Measurements from ENCODE around the gene TSSK2.

Gene TSSK2

DNA sequence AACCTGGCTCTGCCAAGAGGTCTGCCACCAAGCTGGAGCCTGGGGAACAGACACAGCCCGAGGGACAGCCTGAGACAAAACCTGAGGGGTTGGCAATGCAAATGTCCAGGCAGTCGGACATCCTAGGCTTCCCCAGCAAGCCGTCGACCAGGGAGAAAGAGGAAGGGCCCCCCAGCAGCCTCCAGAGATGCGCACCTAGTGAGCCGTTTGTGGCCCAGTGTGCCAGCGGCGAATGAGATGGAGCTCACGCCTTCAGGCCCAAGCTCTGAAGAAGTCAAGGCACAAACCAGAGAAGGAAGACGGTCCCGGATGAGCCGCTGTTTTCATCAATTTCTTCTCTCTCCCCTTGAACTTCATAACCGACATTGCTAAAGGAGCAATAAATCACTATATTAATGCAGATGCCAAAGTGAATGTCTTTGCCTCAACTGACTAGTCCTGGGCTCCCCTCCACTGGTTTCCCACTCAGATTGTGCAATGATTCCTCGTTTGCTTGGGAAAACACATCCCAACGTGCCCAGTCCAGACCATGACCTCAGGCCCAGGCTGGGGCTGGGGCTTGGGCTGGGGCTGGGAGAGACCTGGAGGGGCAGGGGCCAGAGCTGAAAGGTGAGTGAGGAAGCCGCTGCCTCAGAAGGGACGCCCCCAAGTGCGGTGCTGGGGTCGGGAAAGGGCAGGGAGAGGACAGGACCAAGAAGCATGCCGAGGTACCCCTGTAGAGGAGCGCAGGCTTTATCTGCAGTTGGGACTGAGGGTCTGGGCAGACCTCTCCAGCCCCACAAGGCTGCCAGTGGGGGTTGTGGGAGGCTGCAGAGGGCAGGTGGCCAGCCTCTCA, 5.4 kb upstream of the TSSK2 start:
- no peak for DNase-seq

DNA sequence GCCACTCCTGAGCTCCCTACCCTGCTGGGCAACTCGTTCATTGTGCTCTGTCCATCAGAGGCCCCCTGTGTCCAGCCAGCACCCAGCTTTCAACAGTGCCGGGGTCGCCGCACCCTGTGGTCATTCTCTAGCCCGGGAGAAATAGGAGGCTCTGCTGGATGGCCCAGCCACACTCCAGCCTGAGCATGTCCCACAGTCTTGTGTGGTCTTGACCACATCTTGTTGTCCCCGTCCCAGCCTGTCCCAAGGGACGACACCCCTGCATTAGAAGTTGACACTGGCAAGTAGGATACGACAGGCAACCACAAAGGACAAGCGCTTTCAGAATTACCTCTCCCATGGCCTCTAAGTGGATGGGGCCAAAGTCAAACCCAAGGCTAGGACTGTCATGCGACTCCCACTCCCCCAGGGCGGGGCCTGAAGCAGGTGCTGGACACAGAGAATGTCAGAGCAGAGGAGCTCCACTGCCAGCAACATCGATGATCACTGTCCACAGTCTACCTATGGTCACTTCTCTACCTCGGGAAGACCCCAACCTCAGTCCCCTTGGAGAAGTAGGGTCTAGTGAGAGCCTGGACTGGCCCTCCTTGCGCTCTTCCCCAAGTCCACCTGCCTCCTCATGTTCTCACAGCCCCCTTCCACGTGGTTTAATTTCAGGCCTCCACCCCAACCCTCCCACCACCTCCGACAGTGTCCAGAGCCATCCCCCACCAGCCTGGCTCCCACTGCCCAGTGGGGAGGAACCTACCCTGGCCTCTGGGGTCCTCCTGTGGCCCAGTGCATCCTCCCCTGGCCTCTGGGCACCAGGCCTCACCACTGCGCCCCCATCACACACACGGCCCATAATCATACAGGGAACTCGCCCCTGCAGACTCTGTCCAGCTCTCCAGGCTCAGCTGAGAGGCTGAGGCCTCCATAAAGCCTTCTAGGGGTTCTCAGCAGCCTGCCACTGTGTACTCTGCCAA, 4.5 kb upstream of the TSSK2 start:
- DNase-seq = no peak

DNA sequence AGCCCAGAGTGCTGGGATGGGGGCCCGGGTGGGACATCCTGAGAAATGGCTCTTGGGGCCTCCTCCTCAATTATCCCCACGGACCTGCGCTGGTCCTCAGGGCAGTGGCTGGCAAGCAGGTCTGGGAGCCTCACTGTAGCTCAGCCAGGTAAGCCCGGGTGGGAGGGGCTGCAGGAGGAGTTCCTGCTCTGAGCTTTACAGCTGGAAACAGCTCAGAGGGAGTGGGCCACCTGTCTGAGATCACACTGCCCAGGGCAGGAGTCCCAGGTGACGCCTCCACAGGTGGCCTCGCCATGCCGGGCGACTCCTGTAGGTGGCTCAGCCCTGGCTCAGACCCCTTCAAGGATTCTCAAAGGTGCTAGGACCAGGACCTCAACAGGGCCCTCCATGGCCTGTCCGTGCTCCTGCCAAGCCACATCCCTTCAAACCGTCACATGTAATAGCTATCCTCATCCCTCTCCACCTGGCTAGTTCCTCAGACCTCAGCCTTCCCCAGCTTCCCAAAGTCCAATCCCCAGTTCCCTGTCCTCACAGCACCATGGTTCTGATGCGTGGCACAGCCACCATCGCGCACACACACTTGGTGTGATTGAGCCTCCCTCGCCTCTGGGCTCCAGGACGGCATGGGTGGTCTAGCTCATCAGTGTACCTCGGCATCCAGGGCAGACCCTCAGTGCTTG, 3.6 kb upstream of the TSSK2 start:
- no peak for DNase-seq

DNA sequence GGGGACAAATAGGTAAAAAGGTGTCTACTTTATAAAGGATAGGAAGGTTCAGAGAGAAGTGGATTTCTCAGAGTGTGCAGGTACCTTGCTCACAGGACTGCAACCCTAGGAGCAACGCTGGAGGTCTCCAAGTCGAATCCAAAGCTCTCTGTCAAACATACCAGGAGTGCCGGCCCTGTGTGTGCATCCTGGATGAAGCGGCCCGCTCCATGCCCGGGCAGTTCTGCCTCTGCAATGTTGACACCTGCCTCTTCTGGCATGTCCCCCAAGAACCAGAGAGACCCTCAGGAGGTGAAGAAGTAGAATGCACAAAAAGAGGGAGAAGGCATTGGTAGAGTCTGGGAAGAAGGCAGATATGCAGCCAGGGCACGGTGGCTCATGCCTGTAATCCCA, 3.1 kb upstream of the TSSK2 start:
- DNase-seq = no peak

DNA sequence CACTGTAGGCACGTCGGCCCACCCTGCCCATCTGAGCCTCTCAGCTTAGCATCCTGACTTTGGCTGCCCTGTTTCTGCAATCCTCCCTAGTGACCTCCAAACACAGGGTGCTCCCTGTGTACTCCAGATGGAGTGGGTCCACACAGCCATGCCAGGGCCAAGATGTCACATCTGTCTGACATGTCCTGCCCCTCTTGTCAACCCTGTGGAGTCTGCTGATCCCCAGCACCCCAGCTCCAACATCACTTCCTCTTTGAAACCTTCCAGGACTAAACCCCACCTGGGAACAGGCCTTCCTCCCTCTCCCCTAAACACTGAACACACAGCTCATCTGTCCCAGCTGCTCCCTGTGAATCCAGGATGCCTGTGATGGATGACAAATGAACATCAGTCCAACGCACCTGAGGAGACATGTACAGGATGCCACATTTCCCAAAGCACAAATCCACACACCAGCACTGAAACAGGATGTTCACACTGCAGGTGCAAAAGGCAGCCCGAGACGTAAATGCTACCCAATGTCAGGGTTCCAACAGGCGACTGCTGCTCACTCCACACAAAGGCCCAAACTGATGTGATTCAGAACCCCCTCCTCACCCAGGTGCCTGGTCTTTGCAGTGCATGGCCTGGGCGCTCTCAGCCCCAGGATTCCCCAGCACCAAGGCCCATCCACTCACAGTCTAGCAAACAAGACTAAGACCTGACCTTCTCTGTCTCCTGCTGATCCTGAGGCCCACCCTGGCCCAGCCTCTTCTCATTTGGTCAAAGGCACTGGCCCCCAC, 2.0 kb upstream of the TSSK2 start:
- no peak for DNase-seq

DNA sequence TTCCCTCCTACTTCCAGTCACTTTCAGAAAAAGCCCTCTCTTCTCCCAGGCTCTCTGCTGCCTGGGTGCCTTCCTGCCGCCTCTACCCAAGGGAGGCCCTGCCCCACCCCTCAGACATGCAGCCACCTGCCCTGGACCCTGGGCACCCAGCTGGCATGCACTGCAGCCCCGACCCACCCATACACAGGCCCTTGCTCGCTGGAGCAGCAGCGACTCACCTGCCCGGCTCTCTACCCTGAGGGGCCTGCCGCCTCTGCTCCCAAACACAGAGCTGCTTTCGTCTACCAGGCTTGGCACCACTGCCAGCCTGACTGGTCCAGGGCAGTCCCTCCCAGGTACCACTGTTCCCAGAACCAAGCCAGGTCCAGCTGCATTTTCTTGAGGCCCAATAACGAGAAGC, 1.2 kb upstream of the TSSK2 start:
- no peak for DNase-seq

DNA sequence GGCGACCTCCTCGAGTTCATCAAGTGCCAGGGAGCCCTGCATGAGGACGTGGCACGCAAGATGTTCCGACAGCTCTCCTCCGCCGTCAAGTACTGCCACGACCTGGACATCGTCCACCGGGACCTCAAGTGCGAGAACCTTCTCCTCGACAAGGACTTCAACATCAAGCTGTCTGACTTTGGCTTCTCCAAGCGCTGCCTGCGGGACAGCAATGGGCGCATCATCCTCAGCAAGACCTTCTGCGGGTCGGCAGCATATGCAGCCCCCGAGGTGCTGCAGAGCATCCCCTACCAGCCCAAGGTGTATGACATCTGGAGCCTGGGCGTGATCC, 542 bp downstream of the TSSK2 start:
- DNase-seq = no peak

DNA sequence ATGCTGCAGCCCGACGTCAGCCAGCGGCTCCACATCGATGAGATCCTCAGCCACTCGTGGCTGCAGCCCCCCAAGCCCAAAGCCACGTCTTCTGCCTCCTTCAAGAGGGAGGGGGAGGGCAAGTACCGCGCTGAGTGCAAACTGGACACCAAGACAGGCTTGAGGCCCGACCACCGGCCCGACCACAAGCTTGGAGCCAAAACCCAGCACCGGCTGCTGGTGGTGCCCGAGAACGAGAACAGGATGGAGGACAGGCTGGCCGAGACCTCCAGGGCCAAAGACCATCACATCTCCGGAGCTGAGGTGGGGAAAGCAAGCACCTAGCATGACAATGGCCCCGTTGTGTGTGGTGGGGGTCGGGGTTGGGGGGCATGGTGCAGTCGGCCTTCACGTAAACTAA, 1.0 kb downstream of the TSSK2 start:
- DNase-seq = no peak

DNA sequence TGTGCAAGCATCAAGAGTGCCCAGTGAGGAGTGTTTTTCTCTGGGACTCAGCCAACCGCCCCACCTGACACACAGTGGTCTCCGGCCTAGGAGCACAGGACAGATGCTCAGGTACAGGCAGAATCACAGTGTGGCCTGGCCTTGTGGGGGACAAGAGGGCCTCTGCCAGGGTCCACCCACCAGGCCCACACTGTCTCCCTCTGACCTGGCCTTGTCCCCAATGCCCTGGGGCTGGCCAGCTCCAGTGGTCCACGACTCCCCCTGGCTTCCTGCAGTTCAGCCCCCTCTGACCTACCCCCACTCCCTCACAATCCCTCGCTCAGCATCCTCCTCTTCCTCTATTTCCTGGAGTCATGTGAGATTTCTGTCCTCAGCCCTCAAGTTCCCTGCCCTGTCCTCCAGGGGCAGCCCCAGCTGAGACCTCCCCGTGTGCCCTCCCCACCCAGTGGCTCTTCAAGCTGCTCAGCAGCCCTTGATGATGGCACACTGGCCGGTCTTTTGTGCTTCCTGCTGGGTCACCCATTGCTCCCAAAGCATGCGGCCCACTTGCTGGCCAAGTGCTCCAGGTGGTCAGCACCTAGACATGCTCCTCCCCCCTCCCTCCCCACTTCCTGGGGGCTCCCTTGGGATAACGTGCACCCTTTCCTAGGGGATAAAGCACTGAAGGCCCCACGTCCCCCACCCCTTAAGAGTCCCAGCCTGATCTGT, 1.7 kb downstream of the TSSK2 start:
- no peak for DNase-seq

DNA sequence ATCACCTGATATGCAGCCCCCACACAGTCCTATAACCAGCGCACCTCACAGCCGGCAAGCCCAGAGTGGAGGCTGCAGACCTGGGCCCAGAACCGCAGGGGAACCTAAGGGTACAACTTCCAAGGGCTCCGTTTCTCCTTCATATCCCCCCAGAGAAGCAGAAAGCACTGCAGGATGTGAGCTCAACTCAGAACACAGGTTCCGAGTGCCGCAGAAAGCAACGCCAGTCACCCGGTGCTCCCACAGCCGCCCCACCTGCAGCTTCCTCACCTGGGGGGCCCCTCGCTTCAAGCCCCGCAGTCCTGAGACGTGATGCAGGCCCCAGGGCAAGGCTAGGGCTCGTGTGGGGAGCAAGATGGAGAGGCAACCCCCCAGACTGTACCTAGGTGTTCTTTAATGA, 2.5 kb downstream of the TSSK2 start:
- DNase-seq = no peak

DNA sequence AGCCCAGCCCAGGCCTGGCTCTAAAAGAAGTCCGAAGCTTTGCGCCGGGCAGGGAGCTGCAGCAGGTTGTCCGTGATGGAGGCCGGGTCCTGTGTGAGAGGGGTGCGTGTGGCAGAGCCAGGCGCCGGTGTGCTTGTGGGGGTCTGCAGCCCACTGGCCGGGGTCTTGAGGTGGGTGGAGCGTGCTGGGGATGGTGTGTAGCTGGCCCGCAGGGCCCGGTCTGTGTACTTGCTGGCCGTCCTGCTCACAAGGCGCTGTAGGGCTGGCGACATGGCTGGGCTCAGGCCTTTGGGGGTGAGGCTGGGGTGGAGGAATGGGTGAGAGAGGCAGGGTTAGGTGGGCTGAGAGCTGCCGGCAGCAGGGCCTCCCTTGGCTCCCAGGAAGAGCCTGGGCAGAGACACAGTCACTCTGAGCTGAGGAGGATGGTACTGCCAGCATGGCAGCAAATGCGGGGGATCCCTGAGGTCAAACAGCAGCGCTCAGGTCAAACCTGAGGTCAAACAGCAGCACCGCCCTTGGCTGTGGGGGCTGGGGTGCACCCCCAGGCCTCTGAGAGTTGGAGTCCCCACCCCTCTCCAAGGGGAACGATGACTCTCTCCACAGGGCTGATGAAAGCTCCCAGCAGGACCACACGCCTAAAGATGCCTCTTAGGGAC, 3.2 kb downstream of the TSSK2 start:
- no peak for DNase-seq

DNA sequence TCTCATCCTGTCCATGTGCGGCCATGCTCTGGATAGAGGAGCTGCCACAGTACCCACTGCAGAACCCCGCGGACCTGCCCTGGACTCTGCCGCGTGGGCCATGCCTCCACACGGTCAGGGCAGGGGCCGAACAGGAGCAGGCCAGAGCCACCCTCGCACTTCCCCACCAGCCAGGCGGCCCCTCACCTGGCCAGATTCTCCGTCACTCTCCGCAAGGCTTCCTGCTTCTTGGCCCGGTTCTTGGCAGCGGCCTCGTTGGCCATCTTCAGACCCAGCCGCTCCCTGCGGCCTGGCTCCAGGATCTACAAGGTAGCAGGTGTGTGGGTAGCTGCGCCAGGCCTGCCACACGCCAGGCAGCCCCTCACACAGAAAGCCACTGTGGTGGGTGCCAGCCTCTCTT, 3.8 kb downstream of the TSSK2 start:
- DNase-seq = no peak

DNA sequence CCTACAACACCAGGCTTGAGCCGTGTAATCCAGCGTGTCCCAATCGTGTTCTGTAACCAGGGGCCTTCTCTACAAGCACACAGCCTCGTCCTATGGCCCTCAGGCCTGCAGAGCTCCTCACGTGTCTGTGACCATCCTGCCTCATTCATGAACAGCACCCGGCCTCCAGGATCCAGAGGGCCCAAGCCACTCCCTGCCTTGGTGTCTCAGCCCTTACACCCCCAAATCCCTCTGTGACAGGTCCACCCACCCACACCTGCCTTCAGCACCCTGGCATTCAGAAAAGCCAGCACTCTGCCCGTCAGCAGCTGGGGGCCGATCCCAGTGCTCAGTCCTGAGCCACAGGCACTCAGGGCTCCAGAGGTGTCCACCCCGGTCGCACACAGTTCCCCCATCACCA, 5.8 kb downstream of the TSSK2 start:
- DNase-seq = no peak

DNA sequence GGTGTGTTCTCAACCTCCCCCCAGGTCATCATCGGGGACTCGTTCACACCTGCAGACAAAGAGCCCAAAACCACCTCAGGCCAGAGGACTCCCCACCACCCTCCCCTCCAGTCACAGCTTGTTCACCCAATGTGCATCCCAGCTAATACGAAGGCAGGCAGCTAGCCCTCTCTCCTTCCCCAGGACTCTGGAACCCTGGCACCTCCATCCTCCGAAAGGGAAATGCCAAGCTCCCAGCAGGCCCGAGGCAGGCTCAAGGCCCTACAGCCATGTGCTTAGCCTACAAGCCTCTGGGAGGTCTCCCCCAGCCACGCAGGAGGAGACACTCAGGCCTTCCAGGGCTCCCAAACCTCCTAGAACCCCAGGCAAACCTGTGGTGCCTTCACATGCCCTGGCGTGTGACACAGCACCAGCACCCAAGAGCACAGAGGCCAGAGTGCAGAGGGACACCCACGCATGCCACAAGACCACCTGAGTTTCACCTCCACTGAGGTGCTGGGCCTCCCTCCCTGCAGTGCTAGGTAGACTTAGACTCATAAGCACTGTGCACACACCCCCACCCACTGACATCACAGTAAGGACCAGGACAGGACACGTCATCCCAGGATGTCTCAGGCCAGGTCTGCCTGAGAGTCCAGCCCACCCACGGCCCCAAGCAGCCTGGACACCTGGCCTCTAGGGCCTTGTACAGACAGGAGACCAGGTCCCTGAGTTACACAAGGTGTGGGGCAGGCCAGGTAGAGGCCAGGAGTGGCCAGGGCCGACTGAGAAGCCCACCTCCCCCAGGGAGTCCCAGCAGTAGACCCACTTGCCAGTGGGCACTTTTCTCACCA, 6.5 kb downstream of the TSSK2 start:
- no peak for DNase-seq

DNA sequence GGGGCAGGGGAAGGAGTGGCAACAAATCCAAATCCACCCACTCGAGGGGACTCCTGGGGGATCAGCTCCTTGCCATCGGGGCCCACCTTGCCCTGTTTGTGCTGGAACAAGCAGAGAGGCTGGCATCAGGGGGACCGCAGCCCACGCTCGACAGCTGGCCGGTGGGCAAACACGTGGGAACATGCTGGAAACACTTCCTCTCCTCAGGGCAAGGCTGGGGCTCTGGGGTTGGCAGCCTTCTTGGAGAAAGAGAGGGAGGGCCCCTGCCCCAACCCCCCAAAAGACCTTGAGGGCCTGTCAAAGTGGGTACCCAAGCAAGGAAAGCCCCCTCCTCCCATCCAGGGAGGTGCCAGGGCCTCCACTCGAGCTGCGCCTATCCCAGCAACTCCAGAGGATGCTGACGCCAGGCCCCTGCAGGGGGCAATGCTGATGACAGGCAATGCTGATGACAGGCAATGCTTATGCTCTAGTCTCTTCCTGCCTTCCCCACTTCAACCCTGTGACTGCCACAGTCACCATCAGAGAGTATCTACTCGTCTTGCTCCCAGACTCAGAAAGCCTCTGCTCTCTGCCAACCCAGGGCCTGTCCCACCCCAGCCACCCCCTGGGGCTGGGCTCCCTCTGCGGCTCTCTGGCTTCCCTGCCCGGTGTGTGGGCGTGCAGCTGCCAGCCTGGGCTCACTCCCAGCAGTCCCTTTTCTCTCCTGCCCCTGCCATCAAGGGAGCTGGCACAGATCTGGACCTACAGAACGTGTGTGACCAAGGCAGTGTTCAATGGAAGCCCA, 7.3 kb downstream of the TSSK2 start:
- no peak for DNase-seq

DNA sequence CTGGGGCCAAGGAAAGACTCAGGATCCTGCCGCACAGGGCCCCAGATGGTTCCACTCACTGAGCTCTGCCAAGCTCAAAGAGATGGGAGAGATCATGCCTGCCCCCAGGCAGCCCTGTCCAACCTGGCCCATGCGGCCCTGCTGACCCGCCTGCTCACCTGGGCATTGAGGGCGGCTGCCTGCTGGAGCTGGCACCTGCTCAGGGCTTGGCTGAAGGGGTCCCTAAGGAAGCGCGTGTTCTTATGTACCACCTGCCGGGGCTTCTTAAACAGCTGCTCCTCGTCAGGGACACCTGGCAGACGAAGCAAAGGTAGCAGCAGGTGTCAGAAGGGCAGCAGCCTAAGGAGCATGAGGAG, 7.9 kb downstream of the TSSK2 start:
- no peak for DNase-seq

DNA sequence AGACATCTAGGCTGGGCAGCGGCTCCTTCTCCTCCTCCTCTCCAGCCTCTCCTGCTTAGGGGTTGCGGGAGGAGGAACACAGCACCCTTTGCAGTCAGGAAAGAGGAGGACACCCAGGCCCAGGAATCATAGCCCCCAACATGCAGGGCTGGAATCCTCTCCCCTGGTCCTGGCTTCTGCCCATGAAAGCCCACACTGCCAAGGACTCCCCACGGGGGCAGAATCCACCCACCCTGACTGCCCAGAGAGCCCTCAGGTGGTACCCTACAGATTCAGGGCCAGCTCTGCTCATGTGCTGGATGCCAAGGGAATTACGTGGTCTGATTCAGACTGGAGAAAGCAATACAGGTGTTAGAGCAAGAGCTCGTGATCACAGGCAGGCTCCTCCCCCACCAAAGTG, 8.9 kb downstream of the TSSK2 start:
- no peak for DNase-seq

DNA sequence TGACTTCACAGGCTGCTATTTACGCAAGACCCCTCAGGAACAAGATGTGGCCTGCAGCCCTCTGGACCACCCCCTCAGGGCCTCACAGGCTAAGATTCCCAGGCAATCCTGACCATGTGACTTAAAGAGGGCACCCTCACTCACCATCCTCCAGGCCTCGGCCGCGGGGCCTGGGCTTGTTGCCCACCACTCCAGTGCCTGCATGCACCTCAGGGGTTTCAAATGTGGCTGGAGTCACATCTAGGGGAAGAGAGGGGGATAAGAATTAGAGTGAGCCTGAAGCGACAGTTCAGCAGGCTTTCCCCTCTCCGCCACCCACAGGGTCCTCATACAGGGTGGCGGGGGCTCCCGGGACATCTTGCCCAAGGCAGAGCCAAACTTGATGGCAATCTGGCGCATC, 11.3 kb downstream of the TSSK2 start:
- DNase-seq = no peak

DNA sequence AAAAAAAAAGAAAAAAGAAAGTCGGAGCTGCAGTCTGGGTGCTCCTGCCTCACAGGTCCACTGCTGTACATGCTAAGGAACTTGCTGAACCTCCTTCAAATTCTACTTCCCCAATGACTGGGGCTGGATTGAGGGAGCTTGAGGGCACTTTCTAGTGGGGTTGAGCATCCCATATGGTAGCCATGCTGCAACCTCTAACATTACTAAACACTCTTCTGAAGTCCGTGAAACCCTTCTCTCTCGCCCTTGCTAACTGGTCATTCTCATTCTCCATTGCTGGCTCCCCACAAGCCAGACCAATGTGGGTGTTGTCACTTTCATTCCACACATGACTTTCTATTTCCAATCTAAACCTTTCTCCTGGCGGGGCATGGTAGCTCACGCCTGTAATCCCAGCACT, 12.1 kb downstream of the TSSK2 start:
- no peak for DNase-seq

DNA sequence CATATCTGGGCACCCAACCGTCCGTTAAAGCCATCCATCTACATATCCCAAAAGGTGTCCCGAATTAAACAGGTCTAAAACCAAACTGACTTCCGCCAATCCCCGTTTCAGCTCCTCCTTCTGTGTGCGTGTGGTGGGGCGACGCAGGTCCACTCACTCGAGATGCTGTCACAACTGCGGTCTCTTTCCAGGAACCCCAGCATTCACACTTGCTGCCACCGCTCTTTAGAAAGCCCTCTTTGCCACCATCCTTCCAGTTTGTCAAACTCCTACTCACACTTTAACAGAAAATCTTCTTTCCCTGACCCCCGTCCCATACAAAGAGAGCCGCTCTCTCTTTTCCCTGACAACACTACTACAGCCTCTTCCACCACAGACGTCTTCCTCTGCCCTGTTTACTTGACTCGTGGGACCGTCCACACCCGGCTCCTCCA, 12.9 kb downstream of the TSSK2 start:
- DNase-seq = no peak

All from NCI-H1092 (cell line).